Natural killer cell (primary cell): ENCODE measurements around the gene ATP11A. TPM values are rescaled to one million over a fixed set of nuclear protein-coding genes. Genes with fewer than 3 reads are reported as not detected.

Source experiments
- ATAC-seq, 3 donors: fragments of 150-1000 bp in 2 of 3; fragments of 200-7000 bp in 1 of 3; cut with Tn5 transposase; 1 replicate in 1 of 3; 2 replicates in 2 of 3; pipeline ENCODE4 v1.10.0; 2021; ENCODE audit warnings: mild to moderate bottlenecking in 2 of 3, moderate library complexity in 2 of 3
- DNase-seq, 2 donors: peaks; one replicate each; pipeline versions ENCODE4 v3.0.0 to v3.0.0-alpha.2; 2013 to 2021; ENCODE audit warnings: mixed read lengths in 1 of 2
- H3K27ac ChIP-seq: one replicate; pipeline ENCODE4 v1.5.1; 2013; ENCODE audit warnings: mild to moderate bottlenecking, low read length
- H3K27me3 ChIP-seq: one replicate; pipeline ENCODE4 v1.6.1; 2013; ENCODE audit warnings: low read length; ENCODE audit not compliant: control insufficient read depth, insufficient read depth
- H3K36me3 ChIP-seq: one replicate; pipeline ENCODE4 v1.6.1; 2013; ENCODE audit warnings: low read length; ENCODE audit not compliant: control insufficient read depth, insufficient read depth
- H3K4me1 ChIP-seq: one replicate; pipeline ENCODE4 v1.6.1; 2013; ENCODE audit warnings: low read length; ENCODE audit not compliant: control insufficient read depth, insufficient read depth
- H3K4me3 ChIP-seq: one replicate; pipeline ENCODE4 v1.5.1; 2013; ENCODE audit warnings: low read length
- H3K9me3 ChIP-seq: one replicate; pipeline ENCODE4 v1.6.1; 2013; ENCODE audit warnings: low read length; ENCODE audit not compliant: control insufficient read depth, insufficient read depth
- H3K27ac Mint-ChIP-seq, 2 donors: one replicate each; pipeline ENCODE4 v1.8.0; 2022; ENCODE audit warnings: mild to moderate bottlenecking in 2 of 2, mixed read lengths in 2 of 2, moderate library complexity in 1 of 2
- H3K27me3 Mint-ChIP-seq, 2 donors: one replicate each; pipeline ENCODE4 v1.8.0; 2022; ENCODE audit warnings: low read depth in 2 of 2, mixed read lengths in 2 of 2
- H3K36me3 Mint-ChIP-seq: one replicate; pipeline ENCODE4 v1.8.0; 2022; ENCODE audit warnings: mixed read lengths
- H3K4me1 Mint-ChIP-seq, 2 donors: one replicate each; pipeline ENCODE4 v1.8.0; 2022; ENCODE audit warnings: mixed read lengths in 2 of 2
- H3K4me3 Mint-ChIP-seq: one replicate; pipeline ENCODE4 v1.8.0; 2022; ENCODE audit warnings: mild to moderate bottlenecking, moderate library complexity, mixed read lengths
- H3K9me3 Mint-ChIP-seq, 2 donors: one replicate each; pipeline ENCODE4 v1.8.0; 2022; ENCODE audit warnings: mixed read lengths in 2 of 2
- CTCF ChIP-seq: fragments of 200-600 bp; IDR thresholded peaks from one replicate; pipeline ENCODE4 v1.8.0; 2022; ENCODE audit warnings: antibody characterized with exemption
- WGBS: methylation state at CpG from one replicate; pipeline ENCODE4 v1.1.7; 2013; ENCODE audit warnings: missing lambda C conversion rate; ENCODE audit not compliant: insufficient coverage; 5-methylcytosine and 5-hydroxymethylcytosine counted together
- intact Hi-C: fragments of 100-400 bp; cut with micrococcal nuclease; formaldehyde crosslinking; loops from one replicate; pipeline ENCODE4 v1.14.2; 2022
- total RNA-seq, 4 donors: library from RNA; stranded (reverse); fragments of 120-200 nt in 1 of 4; gene quantifications; one replicate each; pipeline versions ENCODE4 v1.2.3 to v1.2.4, GENCODE V29; 2013 to 2022

The ATP11A gene
- total RNA-seq, 3 donors from 2014 or later (not counting 1 experiment from before 2014, with no cell fraction given) = 47.1 to 68.6 (median 50.7) TPM

DNA sequence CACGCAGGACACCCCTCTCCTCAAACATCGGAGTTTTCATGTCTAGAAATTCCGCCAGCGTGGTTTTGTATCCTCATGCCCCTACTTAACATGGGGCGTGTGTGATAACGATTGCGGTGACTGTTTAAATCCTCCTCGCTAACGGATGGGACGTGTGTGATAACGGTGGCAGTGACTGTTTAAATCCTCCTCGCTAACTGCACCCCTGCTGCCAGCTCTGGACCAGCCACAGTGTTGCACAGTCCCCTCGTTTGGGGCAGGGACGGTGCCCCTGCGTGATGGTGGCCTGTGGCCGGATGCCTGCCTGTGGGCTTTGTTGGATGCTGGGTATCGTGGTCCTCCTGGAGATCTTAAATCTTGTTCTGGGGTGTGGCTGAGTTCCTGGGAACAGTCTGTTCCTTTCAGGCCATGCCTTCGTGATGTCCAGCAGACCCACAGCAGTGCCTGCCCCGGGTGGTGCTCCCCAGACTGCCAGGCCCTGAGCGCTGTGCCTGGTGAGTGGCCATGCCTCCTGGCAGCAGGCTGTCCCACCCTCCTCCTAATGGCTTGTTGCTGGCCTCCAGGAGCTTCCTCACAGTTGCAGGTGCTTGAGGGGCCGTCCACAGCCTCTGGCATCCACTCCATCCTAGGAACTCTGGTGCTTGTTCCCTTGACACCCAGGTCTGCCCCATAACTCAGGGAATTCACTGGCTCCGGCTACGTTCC is 156.7 kb downstream of the ATP11A start:
- no peak overlapping the region for H3K4me3 Mint-ChIP-seq
- 96% methylated on average over 23 of the region's 23 CpGs for WGBS
- peaks cover 15% of the 10 kb centered on the region for H3K36me3 Mint-ChIP-seq
- Histone ChIP-seq H3K36me3 (peaks cover 10% of the 10 kb centered on the region), H3K4me1 (no peaks in the 10 kb centered on the region), H3K27me3 (no peaks in the 10 kb centered on the region), H3K27ac (no peak overlapping the region), H3K4me3 (no peak overlapping the region), H3K9me3 (no peaks in the 10 kb centered on the region)
- no peak for ATAC-seq
- no peak for TF ChIP-seq CTCF
- H3K4me1 Mint-ChIP-seq = peaks cover 14% of the 10 kb centered on the region in 2 donors
- DNase-seq = no peak
- H3K27ac Mint-ChIP-seq = no peak overlapping the region
- intact Hi-C loops = no loop called here
- H3K9me3 Mint-ChIP-seq = no peaks in the 10 kb centered on the region
- H3K27me3 Mint-ChIP-seq = no peaks in the 10 kb centered on the region

DNA sequence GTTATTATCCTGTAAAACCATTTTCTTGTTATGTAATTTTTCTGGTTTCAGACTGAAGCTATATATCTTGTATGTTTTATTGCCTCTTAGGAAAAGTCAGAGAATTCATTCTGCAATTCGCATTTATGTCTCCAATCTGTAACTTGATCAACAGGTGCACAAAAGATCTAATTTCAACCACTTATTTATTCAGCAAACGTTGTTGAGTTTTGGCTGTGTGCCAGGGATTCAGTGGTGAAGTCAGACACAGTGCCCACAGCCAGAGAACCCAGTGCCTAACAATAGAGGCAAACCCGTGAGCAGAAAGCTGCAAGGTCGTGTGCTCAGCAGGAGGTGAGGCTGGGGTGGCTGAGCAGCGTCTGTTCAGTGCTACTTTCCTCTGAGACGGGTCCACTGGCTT is 159.7 kb downstream of the ATP11A start:
- H3K4me3 ChIP-seq = no peak overlapping the region
- no peaks in the 10 kb centered on the region for H3K9me3 ChIP-seq
- Mint-ChIP-seq H3K27ac (no peak overlapping the region), H3K9me3 (no peaks in the 10 kb centered on the region), H3K36me3 (peaks cover 9% of the 10 kb centered on the region), H3K4me1 (peaks cover 14% of the 10 kb centered on the region in 2 donors), H3K4me3 (no peak overlapping the region), H3K27me3 (no peaks in the 10 kb centered on the region)
- H3K4me1 ChIP-seq = no peaks in the 10 kb centered on the region
- no peaks in the 10 kb centered on the region for H3K27me3 ChIP-seq
- peaks cover 7% of the 10 kb centered on the region for H3K36me3 ChIP-seq
- intact Hi-C loops = no loop called here
- ATAC-seq = no peak
- 77% methylated on average over 5 of the region's 6 CpGs for WGBS
- no peak for TF ChIP-seq CTCF
- no peak overlapping the region for H3K27ac ChIP-seq
- DNase-seq = no peak

GRCh38 chr13:112850273-112850672 is 160.4 kb downstream of the ATP11A start:
- H3K27me3 ChIP-seq = no peaks in the 10 kb centered on the region
- no peaks in the 10 kb centered on the region for H3K9me3 Mint-ChIP-seq
- H3K4me3 Mint-ChIP-seq = no peak overlapping the region
- peaks cover 9% of the 10 kb centered on the region for H3K36me3 ChIP-seq
- no peak overlapping the region for H3K27ac Mint-ChIP-seq
- TF ChIP-seq CTCF = no peak
- intact Hi-C loops = no loop called here
- DNase-seq (no peak), ATAC-seq (no peak)
- peaks cover 14% of the 10 kb centered on the region in 2 donors for H3K4me1 Mint-ChIP-seq
- no peak overlapping the region for H3K27ac ChIP-seq
- peaks cover 9% of the 10 kb centered on the region for H3K36me3 Mint-ChIP-seq
- 98% methylated on average over 6 of the region's 6 CpGs for WGBS
- H3K9me3 ChIP-seq = no peaks in the 10 kb centered on the region
- no peak overlapping the region for H3K4me3 ChIP-seq
- no peaks in the 10 kb centered on the region for H3K27me3 Mint-ChIP-seq
- H3K4me1 ChIP-seq = no peaks in the 10 kb centered on the region
